RWPE1 (cell line): ENCODE results near the gene NUBPL.

ENCODE experiments used
- CTCF ChIA-PET: fragments of 350-600 bp; sonication (Branson Sonifier 250); formaldehyde crosslinking; extraction: SDS; loops from one replicate; lab custom pipeline; 2021; lab: Yijun Ruan, JAX
- POLR2A ChIA-PET: fragments of 400-600 bp; formaldehyde crosslinking; extraction: SDS; loops from one replicate; lab custom pipeline; 2020; ENCODE audit warnings: antibody characterized with exemption; ENCODE audit not compliant: low non-redundant PET; lab: Yijun Ruan, JAX
- DNase-seq: peaks from one replicate; pipeline ENCODE4 v3.0.0; 2012; ENCODE audit warnings: low spot score
- H3K27ac ChIP-seq: fragments of 450-650 bp; 2 replicates; pipeline ENCODE4 v1.5.1; 2017
- CTCF ChIP-seq: fragments of 450-650 bp; conservative IDR thresholded peaks from 2 replicates; pipeline ENCODE4 v1.5.1; 2017; ENCODE audit warnings: low read depth, mild to moderate bottlenecking

The NUBPL gene

GRCh38 chr14:31541702-31542101 lies 19.5 kb upstream of the NUBPL start:
- no peak overlapping the region for H3K27ac ChIP-seq
- no peak for DNase-seq
- TF ChIP-seq CTCF: no peak
- ChIA-PET CTCF (interaction anchor here (0.9 to 1.8 kb wide), 2 partner anchors 31 to 50 kb away, joined by 3 read pairs; no protein-coding TSS in a partner anchor), POLR2A (no interaction called here)

- ChIA-PET CTCF (interaction anchor here (0.8 kb wide), 1 partner anchor 145 kb away, joined by 4 read pairs; no protein-coding TSS in a partner anchor), POLR2A (no interaction called here)
- DNase-seq: no peak
- H3K27ac ChIP-seq: no peak overlapping the region
- TF ChIP-seq CTCF: no peak
Measured at GRCh38 chr14:31543969-31544799, 17.0 kb upstream of the NUBPL start.

- POLR2A ChIA-PET: no interaction called here
- CTCF ChIA-PET: interaction anchor here (0.8 kb wide), 1 partner anchor 144 kb away, joined by 4 read pairs; no protein-coding TSS in a partner anchor
Measured at GRCh38 chr14:31544816-31545215, 16.4 kb upstream of the NUBPL start.

GRCh38 chr14:31545328-31545727 lies 15.9 kb upstream of the NUBPL start:
- TF ChIP-seq CTCF: no peak
- CTCF ChIA-PET: no interaction called here

More at GRCh38 chr14:31544816-31545215, 16.4 kb upstream of the NUBPL start:
- no peak for TF ChIP-seq CTCF
- DNase-seq: no peak
- H3K27ac ChIP-seq: no peak overlapping the region

GRCh38 chr14:31549817-31550216 lies 11.4 kb upstream of the NUBPL start:
- no peak overlapping the region for H3K27ac ChIP-seq
- ChIA-PET CTCF (no interaction called here), POLR2A (no interaction called here)
- TF ChIP-seq CTCF: no peak
- DNase-seq: no peak

More at GRCh38 chr14:31545328-31545727, 15.9 kb upstream of the NUBPL start:
- no peak overlapping the region for H3K27ac ChIP-seq
- DNase-seq: no peak
- POLR2A ChIA-PET: no interaction called here

GRCh38 chr14:31550589-31550988 lies 10.6 kb upstream of the NUBPL start:
- TF ChIP-seq CTCF: no peak
- no peak for DNase-seq
- POLR2A ChIA-PET: no interaction called here
- no peak overlapping the region for H3K27ac ChIP-seq
- CTCF ChIA-PET: no interaction called here
